ENCODE data around the gene CDC16. TPM values are rescaled to one million over a fixed set of nuclear protein-coding genes. Genes with fewer than 3 reads are reported as not detected.
"Not testable (repeated sequence)": the region's sequence is repeated elsewhere in the genome, so short reads cannot be mapped to it uniquely, and the experiment has no call there.

The CDC16 gene
- total RNA-seq, 1 experiment from 2014 or later: 61.0 TPM

DNA sequence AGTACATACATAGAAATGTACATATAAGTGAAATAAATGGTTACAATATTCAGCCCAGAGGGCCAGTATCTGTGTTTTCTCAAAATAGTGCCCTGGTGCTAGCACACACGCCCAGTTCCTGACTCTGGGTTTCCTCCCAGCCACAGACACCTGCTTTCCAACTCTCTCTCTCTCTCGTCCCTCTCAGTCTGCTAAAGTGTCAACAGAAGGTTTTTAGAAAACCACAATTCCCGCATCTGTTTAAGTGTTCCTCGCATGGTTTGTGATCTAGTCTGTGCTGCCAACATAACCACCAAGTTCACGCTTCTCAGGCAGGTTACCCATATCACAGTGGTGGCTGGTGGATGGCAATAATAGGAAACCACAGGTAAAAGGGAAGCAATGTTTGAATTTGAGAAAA is 28.9 kb downstream of the CDC16 start:
- ChIA-PET POLR2A (no interaction called here), CTCF (no interaction called here), RAD21 (ENCODE audit: low non-redundant PET in 1 of 2, low total read pairs in 2 of 2, uncharacterized antibody in 2 of 2, unreplicated experiment in 2 of 2) (no interaction called here)
- Histone ChIP-seq H3K79me2 (ENCODE audit: insufficient read depth, low read length) (no peaks in the 10 kb centered on the region), H3K9me2 (ENCODE audit: insufficient read depth) (no peaks in the 10 kb centered on the region), H3K27me3 (ENCODE audit: insufficient read depth, low read length) (no peaks in the 10 kb centered on the region), H3K4me3 (replicated peaks in 1 of 2; ENCODE audit: low read depth in 1 of 2, low read length in 2 of 2) (no peak overlapping the region), H3K9me3 (ENCODE audit: control insufficient read depth in 1 of 2, insufficient read depth in 1 of 2, low read depth in 1 of 2, low read length in 2 of 2) (no peaks in the 10 kb centered on the region), H2AFZ (ENCODE audit: low read depth, low read length, poor library complexity, severe bottlenecking) (no peak overlapping the region), H3K4me1 (ENCODE audit: control insufficient read depth in 1 of 2, insufficient read depth in 2 of 2, low read length in 2 of 2) (no peaks in the 10 kb centered on the region), H3K4me2 (ENCODE audit: low read length) (no peak overlapping the region), H3K36me3 (ENCODE audit: control insufficient read depth in 1 of 2, insufficient read depth in 2 of 2, low read length in 2 of 2) (peaks cover 48 to 78% of the 10 kb centered on the region in 2 experiments), H3K27ac (ENCODE audit: low read depth, low read length) (no peak overlapping the region), H3K9ac (ENCODE audit: low read length) (no peak overlapping the region), H4K20me1 (ENCODE audit: insufficient read depth) (no peaks in the 10 kb centered on the region)
- no peak for ATAC-seq
- no peak for DNase-seq (ENCODE audit: low read depth, low spot score)
- TF ChIP-seq TCF7L2 (IDR thresholded peaks at IDR 0.05; ENCODE audit: borderline replicate concordance, extremely low read depth, insufficient read depth, insufficient read length) (no peak), POLR2AphosphoS5 (IDR thresholded peaks at IDR 0.05; ENCODE audit: low read depth, low read length) (no peak), CEBPB (IDR thresholded peaks at IDR 0.05; ENCODE audit: low read depth) (no peak), ZNF274 (IDR thresholded peaks at IDR 0.05; ENCODE audit: low read depth, low read length) (no peak)
- TF ChIP-seq, protein P1, sequence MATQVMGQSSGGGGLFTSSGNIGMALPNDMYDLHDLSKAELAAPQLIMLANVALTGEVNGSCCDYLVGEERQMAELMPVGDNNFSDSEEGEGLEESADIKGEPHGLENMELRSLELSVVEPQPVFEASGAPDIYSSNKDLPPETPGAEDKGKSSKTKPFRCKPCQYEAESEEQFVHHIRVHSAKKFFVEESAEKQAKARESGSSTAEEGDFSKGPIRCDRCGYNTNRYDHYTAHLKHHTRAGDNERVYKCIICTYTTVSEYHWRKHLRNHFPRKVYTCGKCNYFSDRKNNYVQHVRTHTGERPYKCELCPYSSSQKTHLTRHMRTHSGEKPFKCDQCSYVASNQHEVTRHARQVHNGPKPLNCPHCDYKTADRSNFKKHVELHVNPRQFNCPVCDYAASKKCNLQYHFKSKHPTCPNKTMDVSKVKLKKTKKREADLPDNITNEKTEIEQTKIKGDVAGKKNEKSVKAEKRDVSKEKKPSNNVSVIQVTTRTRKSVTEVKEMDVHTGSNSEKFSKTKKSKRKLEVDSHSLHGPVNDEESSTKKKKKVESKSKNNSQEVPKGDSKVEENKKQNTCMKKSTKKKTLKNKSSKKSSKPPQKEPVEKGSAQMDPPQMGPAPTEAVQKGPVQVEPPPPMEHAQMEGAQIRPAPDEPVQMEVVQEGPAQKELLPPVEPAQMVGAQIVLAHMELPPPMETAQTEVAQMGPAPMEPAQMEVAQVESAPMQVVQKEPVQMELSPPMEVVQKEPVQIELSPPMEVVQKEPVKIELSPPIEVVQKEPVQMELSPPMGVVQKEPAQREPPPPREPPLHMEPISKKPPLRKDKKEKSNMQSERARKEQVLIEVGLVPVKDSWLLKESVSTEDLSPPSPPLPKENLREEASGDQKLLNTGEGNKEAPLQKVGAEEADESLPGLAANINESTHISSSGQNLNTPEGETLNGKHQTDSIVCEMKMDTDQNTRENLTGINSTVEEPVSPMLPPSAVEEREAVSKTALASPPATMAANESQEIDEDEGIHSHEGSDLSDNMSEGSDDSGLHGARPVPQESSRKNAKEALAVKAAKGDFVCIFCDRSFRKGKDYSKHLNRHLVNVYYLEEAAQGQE (IDR thresholded peaks at IDR 0.05; ENCODE audit: low read depth): no peak
- BruUV-seq (replicated peaks): no TSS peak
- intact Hi-C loops (cut with micrococcal nuclease): no loop called here

DNA sequence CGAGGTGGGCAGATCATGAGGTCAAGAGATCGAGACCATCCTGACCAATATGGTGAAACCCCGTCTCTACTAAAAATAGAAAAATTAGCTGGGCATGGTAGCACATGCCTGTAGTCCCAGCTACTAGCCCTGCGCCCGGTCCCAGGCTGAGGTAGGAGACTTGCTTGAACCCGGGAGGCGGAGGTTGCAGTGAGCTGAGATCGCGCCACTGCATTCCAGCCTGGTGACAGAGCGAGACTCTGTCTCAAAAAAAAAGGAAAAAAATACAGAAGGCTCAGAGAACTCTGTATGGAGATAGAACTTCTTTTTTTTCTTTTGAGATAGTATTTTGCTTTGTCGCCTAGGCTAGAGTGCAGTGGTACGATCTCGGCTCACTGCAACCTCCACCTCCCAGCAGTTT is 29.6 kb downstream of the CDC16 start:
- intact Hi-C loops (cut with micrococcal nuclease); RAD21 ChIA-PET (ENCODE audit: low non-redundant PET in 1 of 2, low total read pairs in 2 of 2, uncharacterized antibody in 2 of 2, unreplicated experiment in 2 of 2): not testable (repeated sequence)

More for the DNA sequence above, 29.6 kb downstream of the CDC16 start:
- H3K4me1 ChIP-seq (ENCODE audit: control insufficient read depth in 1 of 2, insufficient read depth in 2 of 2, low read length in 2 of 2); ATAC-seq; H3K4me3 ChIP-seq (replicated peaks in 1 of 2; ENCODE audit: low read depth in 1 of 2, low read length in 2 of 2); DNase-seq (ENCODE audit: low read depth, low spot score); H3K9ac ChIP-seq (ENCODE audit: low read length); H3K9me2 ChIP-seq (ENCODE audit: insufficient read depth); H3K4me2 ChIP-seq (ENCODE audit: low read length); CTCF ChIA-PET; H3K27ac ChIP-seq (ENCODE audit: low read depth, low read length); H2AFZ ChIP-seq (ENCODE audit: low read depth, low read length, poor library complexity, severe bottlenecking); POLR2A ChIA-PET; H3K79me2 ChIP-seq (ENCODE audit: insufficient read depth, low read length); H3K27me3 ChIP-seq (ENCODE audit: insufficient read depth, low read length); H4K20me1 ChIP-seq (ENCODE audit: insufficient read depth); BruUV-seq (replicated peaks); H3K9me3 ChIP-seq (ENCODE audit: control insufficient read depth in 1 of 2, insufficient read depth in 1 of 2, low read depth in 1 of 2, low read length in 2 of 2): not testable (repeated sequence)
- H3K36me3 ChIP-seq (ENCODE audit: control insufficient read depth in 1 of 2, insufficient read depth in 2 of 2, low read length in 2 of 2): peaks cover 52 to 78% of the 10 kb centered on the region in 2 experiments
